Hematopoietic multipotent progenitor cell (in vitro differentiated cells): ENCODE data around the gene RAB3IL1. TPM values are rescaled to one million over a fixed set of nuclear protein-coding genes. Genes with fewer than 3 reads are reported as not detected.

Source experiments
- DNase-seq, 3 donors: peaks; one replicate each; pipeline ENCODE4 v3.0.0-alpha.2; 2011 to 2015; ENCODE audit warnings: low read depth in 2 of 3, low spot score in 2 of 3
- small RNA-seq: library from RNA; depleted of rRNA; stranded (forward); fragments of <200 nt; gene quantifications from one replicate; pipeline ENCODE3, GENCODE V24; 2012
- total RNA-seq: library from RNA; depleted of rRNA; stranded (reverse); fragments of >200 nt; gene quantifications from one replicate; pipeline ENCODE4 v1.2.3, GENCODE V29; 2012

The RAB3IL1 gene
- total RNA-seq, 1 donor: 0.54 TPM

DNA sequence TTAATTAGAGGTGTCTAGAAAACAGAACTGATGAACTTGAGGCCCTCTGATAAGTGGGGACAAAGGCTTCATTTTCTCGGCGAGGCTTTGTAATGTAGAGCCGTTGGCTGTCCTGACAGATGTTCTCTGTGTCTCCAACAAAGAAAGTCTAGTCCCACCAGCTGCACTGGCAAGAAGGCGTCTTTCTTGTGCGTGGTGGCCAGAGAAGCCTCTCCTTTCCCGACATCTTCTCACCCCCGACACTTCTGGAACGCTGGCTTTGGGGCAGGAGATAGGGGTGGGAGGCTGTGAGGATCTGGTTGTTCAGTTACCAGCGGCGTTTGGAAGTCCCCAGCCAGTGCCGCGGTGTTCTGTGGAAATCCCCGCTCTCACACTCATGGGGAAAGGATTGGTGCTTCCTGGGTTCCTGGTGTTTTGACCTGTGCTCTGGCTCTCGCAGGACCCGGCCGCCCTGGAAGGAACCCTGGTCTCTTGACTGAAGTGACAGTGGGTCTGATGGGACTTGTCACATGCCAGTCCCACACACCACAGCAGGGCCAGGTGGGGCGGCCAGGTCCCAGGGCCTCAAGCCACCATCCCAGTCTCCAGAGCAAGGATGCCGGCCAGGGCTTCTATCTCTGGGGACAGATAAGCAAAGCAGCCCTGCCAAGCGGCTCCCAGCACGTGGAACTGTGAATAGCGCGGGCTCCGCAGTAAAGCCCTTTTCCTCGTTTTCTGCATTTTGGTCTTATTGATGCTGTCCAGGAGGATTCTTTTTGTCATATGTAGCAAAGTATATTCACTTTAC is 66.1 kb downstream of the RAB3IL1 start:
- no peak for DNase-seq

DNA sequence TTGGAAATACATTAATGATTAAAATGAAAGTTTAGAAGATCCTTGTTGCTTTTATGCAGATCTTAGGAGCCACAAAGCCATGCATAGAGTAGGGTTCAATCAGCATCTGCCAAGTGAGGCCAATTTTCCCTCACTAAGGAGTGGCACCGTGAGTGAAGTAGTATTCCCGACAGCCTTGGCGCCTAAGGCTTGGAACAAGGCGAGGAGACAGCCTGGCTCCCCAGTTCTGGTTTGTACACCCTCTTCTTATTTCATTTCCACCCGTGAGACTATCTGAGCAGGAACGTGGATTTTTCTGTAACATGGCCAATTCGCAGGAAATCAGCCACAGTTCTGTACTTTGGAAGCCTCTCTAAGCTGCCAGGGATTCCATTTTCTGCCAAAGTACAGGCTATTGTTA is 66.7 kb downstream of the RAB3IL1 start:
- no peak for DNase-seq

DNA sequence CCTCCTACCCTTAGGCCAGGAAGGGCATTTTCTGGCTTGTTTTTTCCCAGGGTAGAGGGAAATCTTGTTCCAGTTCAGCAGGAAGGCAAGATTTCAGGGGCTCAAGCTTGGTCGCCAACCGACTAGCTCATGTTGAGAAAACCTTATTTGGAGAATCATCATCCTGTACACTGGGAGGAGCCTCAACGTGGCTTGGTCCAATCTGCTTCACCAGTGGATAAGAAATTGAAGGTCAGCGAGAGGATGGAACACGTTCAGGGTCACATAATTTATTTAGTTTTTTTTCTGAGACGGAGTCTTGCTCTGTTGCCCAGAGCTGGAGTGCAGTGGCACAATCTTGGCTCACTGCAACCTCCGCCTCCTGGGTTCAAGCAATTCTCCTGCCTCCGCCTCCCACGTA is 68.7 kb downstream of the RAB3IL1 start:
- DNase-seq: no peak

DNA sequence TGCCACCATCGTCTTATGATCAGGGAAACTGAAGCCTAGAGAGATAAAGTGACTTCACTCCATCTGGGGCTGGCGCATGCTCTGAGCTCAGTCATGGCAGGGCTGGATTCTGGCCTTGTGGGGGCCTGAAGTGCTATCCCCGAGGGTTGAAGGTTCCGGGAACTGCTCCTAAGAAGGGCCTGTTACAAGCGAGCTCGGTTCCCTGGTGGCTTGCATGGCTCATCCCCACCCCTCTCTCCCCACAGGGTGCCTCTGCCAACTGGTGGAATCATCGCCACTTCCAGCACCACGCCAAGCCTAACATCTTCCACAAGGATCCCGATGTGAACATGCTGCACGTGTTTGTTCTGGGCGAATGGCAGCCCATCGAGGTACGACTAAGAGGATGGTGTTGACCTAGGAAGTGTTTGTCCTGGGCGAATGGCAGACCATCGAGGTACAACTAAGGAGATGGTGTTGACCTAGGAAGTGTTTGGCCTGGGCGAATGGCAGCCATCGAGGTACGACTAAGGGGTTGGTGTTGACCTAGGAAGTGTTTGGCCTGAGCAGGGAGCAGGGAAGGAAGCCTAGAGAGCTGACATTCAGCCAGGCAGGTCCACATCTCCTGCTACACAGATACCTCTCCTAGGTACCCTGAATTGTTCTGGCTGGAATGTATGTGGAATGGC is 69.3 kb downstream of the RAB3IL1 start:
- DNase-seq: no peak

Small RNAs within 50 kb of the gene (small RNA-seq; reads per million reads assigned to genes)
- gene MIR6746 (not detected), gene RNU6-1243P (not detected)

Other genes starting within 250 kb of the RAB3IL1 start
- 0.54 TPM for gene DAGLA, start 237.2 kb downstream of the RAB3IL1 start, total RNA-seq
- gene MYRF, start 164.9 kb downstream of the RAB3IL1 start, total RNA-seq: 0.27 TPM
- 96.7 TPM for gene TMEM258, start 125.0 kb downstream of the RAB3IL1 start, total RNA-seq
- gene FEN1, start 124.7 kb downstream of the RAB3IL1 start, total RNA-seq: 31.5 TPM
- gene FADS1, start 100.6 kb downstream of the RAB3IL1 start, total RNA-seq: 61.1 TPM
- 110 TPM for gene FADS2, start 89.3 kb downstream of the RAB3IL1 start, total RNA-seq
- gene FADS3, start 26.0 kb downstream of the RAB3IL1 start, total RNA-seq: 52.2 TPM
- gene BEST1, start 32.8 kb upstream of the RAB3IL1 start, total RNA-seq: 1.9 TPM
- gene FTH1, start 50.1 kb upstream of the RAB3IL1 start, total RNA-seq: 500 TPM
- 27.7 TPM for gene INCENP, start 206.4 kb upstream of the RAB3IL1 start, total RNA-seq